Activated CD4-positive, alpha-beta T cell treated with anti-CD3 and anti-CD28 coated beads, Interleukin-2, Interleukin-4, amounts not matched to agents 100 ng/mL and 50 ng/mL, durations not matched to agents 16 hours and 8 hours (primary cell): ENCODE measurements around the gene PIAS4.

ENCODE experiments used
- DNase-seq: peaks from one replicate; pipeline ENCODE4 v3.0.0-alpha.2; 2020; ENCODE audit warnings: low spot score

The PIAS4 gene

DNA sequence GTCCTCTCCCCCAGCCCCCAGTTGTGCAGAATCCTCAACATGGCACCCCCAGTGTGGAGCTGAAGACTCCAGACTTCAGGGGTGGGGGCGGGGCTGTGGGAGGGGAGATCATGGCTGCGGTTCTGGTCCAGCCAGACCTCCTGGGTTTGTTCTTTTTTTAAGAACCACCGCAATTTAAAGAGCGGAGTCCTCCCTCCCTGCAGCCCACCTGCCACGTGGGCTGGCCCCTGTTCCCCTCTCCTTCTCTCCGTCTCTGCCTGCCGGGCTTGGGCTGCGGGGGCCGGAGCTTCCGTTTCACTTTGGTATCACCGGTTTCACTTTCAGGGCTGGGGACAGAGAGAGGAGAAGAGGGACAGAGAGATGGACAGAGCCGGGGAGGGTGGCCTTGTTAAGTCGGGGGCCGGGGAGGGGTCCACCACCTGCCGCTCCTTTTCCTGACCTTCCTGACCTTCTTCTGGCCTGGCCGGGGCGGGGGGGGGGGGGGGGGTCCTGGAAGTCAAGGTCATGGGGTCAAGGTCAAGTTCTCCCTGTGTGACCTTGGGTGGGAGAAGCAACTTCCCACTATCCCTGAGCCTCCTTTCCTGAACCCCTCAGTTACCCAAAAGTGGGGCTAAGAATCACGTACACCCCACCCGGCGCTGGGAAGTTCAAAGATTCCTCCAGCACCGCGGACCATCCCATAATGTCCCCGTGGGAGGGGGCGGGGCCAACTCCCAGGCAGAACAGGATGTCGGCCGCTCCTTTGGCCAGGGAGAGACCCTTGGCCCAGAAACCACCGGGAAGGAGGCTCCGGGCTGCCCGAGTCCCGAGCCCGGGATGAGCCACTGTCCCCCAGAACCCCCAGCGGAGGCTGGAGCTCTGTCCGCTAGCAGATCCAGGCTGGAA, 70.5 kb downstream of the PIAS4 start:
- DNase-seq: peak; percentile 50

DNA sequence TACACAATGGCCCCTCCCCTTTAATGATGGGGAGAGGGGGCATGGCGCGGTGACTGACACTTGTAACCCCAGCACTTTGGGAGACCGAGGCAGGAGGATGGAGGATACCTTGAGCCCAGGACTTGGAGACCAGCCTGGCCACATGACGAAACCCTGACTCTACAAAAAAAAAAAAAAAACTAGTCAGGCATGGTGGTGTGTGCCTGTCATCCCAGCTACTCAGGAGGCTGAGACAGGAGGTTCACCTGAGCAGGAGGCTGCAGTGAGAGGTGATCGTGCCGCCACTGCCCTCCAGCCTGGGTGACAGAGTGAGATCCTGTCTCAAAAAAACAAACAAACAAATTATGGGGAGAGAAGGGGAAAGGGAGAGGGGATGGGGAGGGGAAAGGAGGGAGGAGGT, 72.9 kb downstream of the PIAS4 start:
- no peak for DNase-seq

DNA sequence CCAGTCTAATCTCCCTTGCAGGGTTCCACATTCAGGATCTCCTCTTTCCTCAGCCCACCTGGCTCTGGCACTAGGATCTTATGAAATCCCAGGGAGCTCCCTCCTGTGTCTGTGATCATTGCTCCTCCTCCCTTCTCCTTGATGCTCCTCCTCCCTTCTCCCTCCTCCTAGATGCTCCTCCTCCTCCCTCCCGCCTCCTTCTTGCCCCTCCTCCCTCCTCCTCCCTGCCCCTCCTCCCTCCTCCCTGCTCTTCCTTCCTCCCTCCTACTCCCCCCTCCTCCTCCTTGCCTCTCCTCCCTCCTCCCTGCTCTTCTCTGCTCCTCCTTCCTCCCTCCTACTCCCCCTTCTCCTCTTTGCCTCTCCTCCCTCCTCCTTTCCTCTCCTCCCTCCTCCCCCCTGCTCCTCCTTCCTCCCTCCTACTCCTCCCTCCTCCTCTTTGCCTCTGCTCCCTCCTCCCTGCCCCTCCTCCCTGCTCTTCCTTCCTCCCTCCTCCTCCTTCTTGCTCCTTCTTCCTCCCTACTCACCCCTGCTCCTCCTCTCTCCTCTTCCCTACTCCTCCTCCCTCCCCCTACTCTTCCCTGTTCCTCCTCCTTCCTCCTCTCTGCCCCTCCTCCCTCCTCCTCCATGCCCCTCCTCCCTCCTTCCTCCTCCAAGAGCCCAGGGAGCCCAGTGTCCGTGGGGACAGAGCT, 74.0 kb downstream of the PIAS4 start:
- DNase-seq: no peak

DNA sequence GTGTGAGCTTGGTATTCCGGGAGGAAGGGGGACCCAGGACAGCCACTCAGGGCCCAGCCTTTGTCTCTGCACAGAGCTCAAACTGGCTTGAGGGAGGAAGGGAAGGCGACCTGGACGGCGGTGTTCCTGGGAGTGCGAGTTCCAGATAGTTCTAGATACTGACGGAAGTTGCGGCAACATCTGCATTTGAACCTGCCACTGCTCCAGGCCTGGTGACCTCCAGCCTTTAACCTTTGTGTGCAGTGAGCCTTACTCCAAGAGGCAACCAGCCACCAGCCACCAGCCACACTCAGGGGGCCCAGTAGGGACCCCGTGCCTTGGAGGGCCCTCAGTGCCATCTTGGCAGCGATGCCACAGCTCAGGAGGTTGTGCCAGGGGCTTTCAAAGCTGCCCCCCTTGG, 74.6 kb downstream of the PIAS4 start:
- no peak for DNase-seq

DNA sequence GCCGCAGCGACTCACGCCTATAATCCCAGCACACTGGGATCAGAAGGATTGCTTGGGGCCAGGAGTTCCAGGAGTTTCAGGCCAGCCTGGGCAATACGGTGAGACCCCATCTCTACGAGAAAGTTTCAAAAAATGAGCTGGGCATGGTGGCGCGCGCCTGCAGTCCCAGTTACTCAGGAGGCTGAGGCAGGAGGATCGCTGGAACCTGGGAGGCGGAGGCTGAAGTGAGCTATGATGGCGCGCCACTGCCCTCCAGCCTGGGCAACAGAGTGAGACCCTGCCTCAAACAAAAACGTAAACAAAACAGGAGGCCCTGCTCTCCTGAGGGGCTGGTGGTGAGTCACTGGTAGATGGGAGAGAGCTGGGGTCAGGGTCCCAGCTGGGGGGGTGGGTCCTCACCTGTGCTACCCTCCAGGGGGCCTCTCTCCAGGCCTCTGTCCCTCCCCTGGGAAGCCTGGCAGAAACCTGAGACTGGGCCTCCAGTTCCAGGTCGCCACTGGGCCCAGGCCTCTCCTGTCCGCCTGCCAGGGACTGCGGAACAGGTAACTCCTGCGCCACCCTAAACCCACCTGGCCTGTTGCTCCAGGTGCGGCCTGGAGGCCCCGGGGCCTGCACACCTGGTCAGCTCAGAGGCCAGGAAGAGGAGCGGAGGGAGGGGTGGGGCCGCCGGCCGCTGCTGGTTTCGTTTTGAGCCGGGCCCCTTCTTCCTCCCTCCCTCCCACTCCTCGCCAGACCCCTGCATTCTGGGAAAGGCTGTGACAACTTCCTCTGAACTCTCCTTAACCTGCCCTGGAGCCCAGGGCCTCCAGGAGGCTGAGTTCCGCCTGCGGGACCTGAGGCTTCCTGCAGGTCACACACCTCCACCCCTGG, 76.4 kb downstream of the PIAS4 start:
- peak; percentile 49 for DNase-seq

DNA sequence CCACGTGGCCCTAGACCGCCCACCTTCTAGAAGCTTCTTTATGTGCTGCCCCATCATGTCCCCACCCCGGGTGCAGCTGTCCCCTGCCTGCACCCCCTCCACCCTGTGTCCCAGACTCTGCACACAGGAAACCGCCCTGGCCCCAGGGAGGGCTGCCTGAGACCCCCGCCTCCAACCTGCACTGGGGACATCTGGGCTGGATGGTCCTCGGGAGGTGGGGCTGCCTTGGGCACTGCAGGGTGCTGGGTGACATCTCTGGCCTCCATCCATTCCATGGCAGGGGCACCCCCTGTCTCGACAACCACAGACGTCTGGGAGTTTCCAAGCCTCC, 77.0 kb downstream of the PIAS4 start:
- no peak for DNase-seq

DNA sequence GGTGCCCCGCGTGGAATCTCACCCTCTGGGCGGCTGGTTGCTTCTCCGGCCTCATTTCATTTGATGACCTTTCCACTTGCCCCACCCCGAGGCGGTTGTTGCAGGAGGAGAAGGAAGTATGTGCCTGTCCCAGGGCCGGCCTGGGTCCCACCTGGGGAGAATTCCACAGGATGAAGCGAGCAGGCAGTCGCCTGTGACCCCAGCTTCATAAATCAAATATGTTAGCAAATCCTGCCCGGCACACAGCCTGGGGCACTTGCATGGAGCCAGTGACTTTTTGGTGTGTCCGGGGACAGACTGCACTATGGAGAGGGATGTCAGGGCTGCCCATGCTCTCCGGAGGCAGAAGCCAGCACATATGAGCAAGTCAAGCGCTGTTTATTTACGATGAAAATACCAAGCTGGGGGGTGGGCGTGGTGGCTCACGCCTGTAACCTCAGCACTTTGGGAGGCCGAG, 78.9 kb downstream of the PIAS4 start:
- DNase-seq: no peak

DNA sequence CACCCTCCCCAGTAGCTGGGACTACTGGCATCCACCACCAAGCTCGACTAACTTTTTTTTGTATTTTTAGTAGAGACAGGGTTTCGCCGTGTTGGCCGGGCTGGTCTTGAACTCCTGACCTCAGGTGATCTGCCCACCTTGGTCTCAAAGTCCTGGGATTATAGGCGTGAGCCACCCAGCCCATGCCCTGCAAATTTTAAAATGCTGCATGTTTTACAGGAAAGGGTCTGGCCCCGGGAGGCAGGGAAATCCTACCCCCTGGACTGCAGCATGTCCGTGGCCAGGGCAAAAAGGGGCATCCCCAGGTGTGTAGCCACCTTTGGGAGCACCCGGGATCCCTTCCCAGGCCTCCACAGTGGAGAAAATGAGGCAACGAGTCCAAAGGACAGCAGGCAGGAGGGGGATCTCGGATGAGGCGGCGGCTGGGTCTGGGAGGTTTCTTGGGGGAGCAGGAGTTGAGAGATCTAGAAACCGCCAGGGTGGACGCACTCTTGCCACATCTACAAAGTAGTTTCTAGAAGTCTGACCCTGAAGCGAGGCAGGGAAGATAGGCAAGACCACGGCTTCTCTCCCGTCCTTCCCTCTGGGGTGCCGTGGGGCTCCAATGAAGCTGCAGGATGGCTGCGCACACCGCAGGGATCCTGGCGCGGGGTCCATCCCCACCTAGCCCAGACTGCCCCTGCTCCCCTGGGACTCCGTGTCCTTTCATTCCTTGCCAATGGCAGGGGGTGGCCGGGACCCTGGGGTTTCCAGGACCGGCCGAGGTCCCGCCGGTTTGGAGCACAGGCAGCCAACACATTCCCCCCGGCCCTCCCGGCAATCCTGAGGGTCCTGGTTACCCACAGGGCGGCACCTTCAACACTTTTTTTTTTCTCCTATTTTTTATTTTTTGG, 80.5 kb downstream of the PIAS4 start:
- DNase-seq: no peak

DNA sequence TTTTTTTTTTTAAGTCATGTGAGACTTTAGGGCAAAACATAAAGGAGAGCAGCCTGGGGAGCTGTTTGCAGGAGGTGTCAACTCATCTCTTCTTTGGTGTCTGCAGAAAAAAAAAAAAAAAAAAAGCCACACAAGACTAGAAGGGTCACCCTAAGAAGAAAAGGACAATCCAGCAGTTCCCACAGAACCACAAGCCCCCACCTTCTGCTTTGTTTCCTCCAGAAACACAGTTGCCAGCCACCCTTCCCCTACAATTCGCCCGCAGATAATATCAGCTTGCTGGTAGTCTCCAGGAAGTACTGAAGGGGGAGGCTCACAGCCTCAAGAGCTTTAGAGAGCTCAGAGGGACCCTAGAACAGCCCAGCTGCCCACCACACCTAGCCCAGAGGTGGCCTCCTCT, 81.4 kb downstream of the PIAS4 start:
- DNase-seq: peak; percentile 62
